ENCODE measurements around the gene BDP1. TPM values are rescaled to one million over a fixed set of nuclear protein-coding genes. Genes with fewer than 3 reads are reported as not detected.
"Not testable (repeated sequence)": the region's sequence is repeated elsewhere in the genome, so short reads cannot be mapped to it uniquely, and the experiment has no call there.

BDP1 gene
- total RNA-seq, 1 donor, result 20.3 TPM

DNA sequence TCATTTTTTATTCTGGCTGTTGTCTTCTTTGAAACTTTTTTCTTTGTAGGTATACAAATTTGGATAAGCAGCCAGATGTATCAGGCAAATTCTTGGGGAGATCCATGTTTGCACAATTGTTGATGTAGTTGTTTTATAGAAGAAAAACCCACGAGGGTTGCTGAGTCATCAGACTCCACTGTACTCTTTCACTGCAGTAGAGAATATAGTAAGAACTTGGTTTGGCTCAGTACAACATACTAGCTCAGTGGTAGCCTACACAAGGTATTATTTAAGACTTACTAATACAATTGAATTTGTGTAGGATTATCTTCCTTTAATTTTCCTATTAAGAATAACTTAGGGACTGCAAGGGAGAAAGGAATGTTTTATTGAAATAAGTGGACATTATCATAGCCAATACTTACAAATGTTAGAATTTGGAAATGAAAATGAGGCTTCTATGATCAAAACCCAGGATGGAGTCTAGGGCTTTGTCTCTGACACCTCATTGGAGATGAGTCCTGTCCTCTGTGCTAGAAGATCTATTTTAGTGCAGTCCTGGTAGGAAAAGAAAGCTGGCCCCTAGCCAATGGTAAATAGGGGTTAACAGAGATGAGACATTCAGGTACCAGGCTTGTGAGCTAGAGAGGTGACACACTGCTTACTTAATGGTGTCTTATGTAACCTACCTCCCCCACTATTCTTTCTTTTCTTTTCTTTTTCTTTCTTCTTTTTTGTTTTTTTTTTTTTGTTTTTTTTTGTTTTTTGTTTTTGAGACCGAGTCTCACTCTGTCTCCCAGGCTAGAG, 28.6 kb upstream of the BDP1 start:
- H4K20me1 ChIP-seq (ENCODE audit: insufficient read depth, low read length); H3K27me3 ChIP-seq (ENCODE audit: insufficient read depth, low read length); H2AFZ ChIP-seq (ENCODE audit: low read length); DNase-seq (ENCODE audit: insufficient read length, low spot score, missing footprints); H3K9me3 ChIP-seq (ENCODE audit: low read depth, low read length); H3K79me2 ChIP-seq (ENCODE audit: insufficient read depth, low read length); H3K4me2 ChIP-seq (ENCODE audit: insufficient read depth, low read length); H3K4me1 ChIP-seq (ENCODE audit: insufficient read depth, low read length); H3K36me3 ChIP-seq (ENCODE audit: insufficient read depth, low read length); H3K4me3 ChIP-seq (ENCODE audit: insufficient read depth, low read length); H3K27ac ChIP-seq (ENCODE audit: low read depth, low read length): not testable (repeated sequence)

- not testable (repeated sequence) for H2AFZ ChIP-seq (ENCODE audit: low read length); H3K36me3 ChIP-seq (ENCODE audit: insufficient read depth, low read length); H3K4me3 ChIP-seq (ENCODE audit: insufficient read depth, low read length); H4K20me1 ChIP-seq (ENCODE audit: insufficient read depth, low read length); H3K4me2 ChIP-seq (ENCODE audit: insufficient read depth, low read length); H3K79me2 ChIP-seq (ENCODE audit: insufficient read depth, low read length); H3K27me3 ChIP-seq (ENCODE audit: insufficient read depth, low read length); DNase-seq (ENCODE audit: insufficient read length, low spot score, missing footprints); H3K4me1 ChIP-seq (ENCODE audit: insufficient read depth, low read length); H3K27ac ChIP-seq (ENCODE audit: low read depth, low read length); H3K9me3 ChIP-seq (ENCODE audit: low read depth, low read length)
These were observed 23.0 kb upstream of the BDP1 start for GRCh38 chr5:71432410-71432809.

DNA sequence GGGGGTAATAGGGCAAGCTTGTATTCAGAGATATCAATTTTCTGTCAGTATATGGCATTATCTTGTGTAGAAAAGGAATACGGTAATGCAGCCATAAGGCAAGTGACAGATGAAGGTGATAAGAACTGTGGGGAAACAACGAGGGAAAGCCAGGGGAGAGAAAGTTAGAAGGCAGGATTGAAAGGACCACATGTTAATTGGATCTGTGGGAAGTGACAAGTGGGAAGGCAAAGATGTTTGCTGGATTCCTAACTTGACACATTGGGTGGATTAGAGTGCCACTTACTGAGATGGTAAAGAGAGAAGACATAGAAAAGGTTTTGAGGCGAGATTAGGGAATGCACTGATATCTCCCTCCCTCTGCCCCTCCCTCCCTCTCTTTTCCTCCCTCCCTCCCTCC, 20.6 kb upstream of the BDP1 start:
- DNase-seq (ENCODE audit: insufficient read length, low spot score, missing footprints); H2AFZ ChIP-seq (ENCODE audit: low read length); H3K27me3 ChIP-seq (ENCODE audit: insufficient read depth, low read length); H3K9me3 ChIP-seq (ENCODE audit: low read depth, low read length); H3K4me1 ChIP-seq (ENCODE audit: insufficient read depth, low read length); H3K36me3 ChIP-seq (ENCODE audit: insufficient read depth, low read length); H3K4me2 ChIP-seq (ENCODE audit: insufficient read depth, low read length); H4K20me1 ChIP-seq (ENCODE audit: insufficient read depth, low read length); H3K4me3 ChIP-seq (ENCODE audit: insufficient read depth, low read length); H3K27ac ChIP-seq (ENCODE audit: low read depth, low read length); H3K79me2 ChIP-seq (ENCODE audit: insufficient read depth, low read length): not testable (repeated sequence)

DNA sequence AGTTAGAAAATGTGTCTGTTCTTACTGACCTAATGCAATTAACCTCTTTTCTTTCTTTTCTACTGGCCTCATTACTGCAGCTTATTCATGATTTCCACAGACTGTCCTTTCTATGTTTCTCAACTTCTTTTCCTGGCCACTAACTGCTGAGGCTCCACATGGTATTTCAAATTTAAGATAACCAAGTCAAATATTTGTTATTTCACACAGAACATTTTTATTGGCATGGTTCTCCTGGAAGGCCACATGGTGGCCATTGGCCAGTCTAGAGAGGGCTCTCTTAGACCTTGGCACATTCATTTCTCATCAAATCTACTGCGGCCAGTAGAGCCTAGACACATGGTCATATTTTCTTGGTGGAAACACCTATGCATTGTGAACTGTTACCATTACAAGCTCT, 13.9 kb upstream of the BDP1 start:
- not testable (repeated sequence) for H3K4me1 ChIP-seq (ENCODE audit: insufficient read depth, low read length); H3K4me3 ChIP-seq (ENCODE audit: insufficient read depth, low read length); H2AFZ ChIP-seq (ENCODE audit: low read length); H3K27ac ChIP-seq (ENCODE audit: low read depth, low read length); H3K9me3 ChIP-seq (ENCODE audit: low read depth, low read length); DNase-seq (ENCODE audit: insufficient read length, low spot score, missing footprints); H3K4me2 ChIP-seq (ENCODE audit: insufficient read depth, low read length); H3K79me2 ChIP-seq (ENCODE audit: insufficient read depth, low read length); H4K20me1 ChIP-seq (ENCODE audit: insufficient read depth, low read length); H3K36me3 ChIP-seq (ENCODE audit: insufficient read depth, low read length)
- H3K27me3 ChIP-seq (ENCODE audit: insufficient read depth, low read length), result peaks cover 22% of the 10 kb centered on the region

- not testable (repeated sequence) for H3K27ac ChIP-seq (ENCODE audit: low read depth, low read length); H3K9me3 ChIP-seq (ENCODE audit: low read depth, low read length); H3K36me3 ChIP-seq (ENCODE audit: insufficient read depth, low read length); H3K4me3 ChIP-seq (ENCODE audit: insufficient read depth, low read length); H3K4me2 ChIP-seq (ENCODE audit: insufficient read depth, low read length); DNase-seq (ENCODE audit: insufficient read length, low spot score, missing footprints); H3K79me2 ChIP-seq (ENCODE audit: insufficient read depth, low read length); H2AFZ ChIP-seq (ENCODE audit: low read length); H3K4me1 ChIP-seq (ENCODE audit: insufficient read depth, low read length); H4K20me1 ChIP-seq (ENCODE audit: insufficient read depth, low read length)
- H3K27me3 ChIP-seq (ENCODE audit: insufficient read depth, low read length), result peaks cover 22% of the 10 kb centered on the region
These were observed 11.6 kb upstream of the BDP1 start for GRCh38 chr5:71443891-71444290.

DNA sequence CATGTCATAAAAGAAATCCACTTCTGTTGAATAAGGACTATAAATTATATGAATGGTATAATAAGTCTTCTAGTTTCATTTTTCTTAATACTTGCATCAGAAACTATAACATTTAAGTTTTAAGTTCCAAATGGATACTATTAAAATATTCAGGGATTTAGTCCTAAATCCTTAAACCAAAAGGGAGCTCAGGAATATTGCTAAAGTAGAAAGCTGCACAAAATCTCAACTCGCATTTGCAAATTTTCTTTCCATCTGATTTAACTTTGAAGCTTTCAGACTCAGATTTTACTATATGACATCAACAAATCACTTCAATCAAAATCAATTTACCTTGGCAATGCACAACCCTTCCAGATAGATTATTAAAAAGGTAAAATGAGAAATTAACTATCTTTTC, 10.4 kb upstream of the BDP1 start:
- not testable (repeated sequence) for H2AFZ ChIP-seq (ENCODE audit: low read length); H3K27ac ChIP-seq (ENCODE audit: low read depth, low read length); H3K36me3 ChIP-seq (ENCODE audit: insufficient read depth, low read length); H3K79me2 ChIP-seq (ENCODE audit: insufficient read depth, low read length); H3K4me3 ChIP-seq (ENCODE audit: insufficient read depth, low read length); H3K4me2 ChIP-seq (ENCODE audit: insufficient read depth, low read length); H3K4me1 ChIP-seq (ENCODE audit: insufficient read depth, low read length); H3K9me3 ChIP-seq (ENCODE audit: low read depth, low read length); H4K20me1 ChIP-seq (ENCODE audit: insufficient read depth, low read length); DNase-seq (ENCODE audit: insufficient read length, low spot score, missing footprints)
- H3K27me3 ChIP-seq (ENCODE audit: insufficient read depth, low read length), result peaks cover 22% of the 10 kb centered on the region

- not testable (repeated sequence) for H3K4me2 ChIP-seq (ENCODE audit: insufficient read depth, low read length); H3K4me1 ChIP-seq (ENCODE audit: insufficient read depth, low read length); H2AFZ ChIP-seq (ENCODE audit: low read length); H3K36me3 ChIP-seq (ENCODE audit: insufficient read depth, low read length); H4K20me1 ChIP-seq (ENCODE audit: insufficient read depth, low read length); H3K79me2 ChIP-seq (ENCODE audit: insufficient read depth, low read length); H3K9me3 ChIP-seq (ENCODE audit: low read depth, low read length); DNase-seq (ENCODE audit: insufficient read length, low spot score, missing footprints); H3K4me3 ChIP-seq (ENCODE audit: insufficient read depth, low read length); H3K27ac ChIP-seq (ENCODE audit: low read depth, low read length)
- peaks cover 26% of the 10 kb centered on the region for H3K27me3 ChIP-seq (ENCODE audit: insufficient read depth, low read length)
These were observed 9.8 kb upstream of the BDP1 start for GRCh38 chr5:71445523-71446152.

GRCh38 chr5:71446540-71447216, 8.8 kb upstream of the BDP1 start:
- not testable (repeated sequence) for H4K20me1 ChIP-seq (ENCODE audit: insufficient read depth, low read length); H3K4me2 ChIP-seq (ENCODE audit: insufficient read depth, low read length); H2AFZ ChIP-seq (ENCODE audit: low read length); H3K9me3 ChIP-seq (ENCODE audit: low read depth, low read length); H3K4me1 ChIP-seq (ENCODE audit: insufficient read depth, low read length); H3K4me3 ChIP-seq (ENCODE audit: insufficient read depth, low read length); H3K36me3 ChIP-seq (ENCODE audit: insufficient read depth, low read length); H3K79me2 ChIP-seq (ENCODE audit: insufficient read depth, low read length); DNase-seq (ENCODE audit: insufficient read length, low spot score, missing footprints); H3K27ac ChIP-seq (ENCODE audit: low read depth, low read length)
- peaks cover 30% of the 10 kb centered on the region for H3K27me3 ChIP-seq (ENCODE audit: insufficient read depth, low read length)

Measured in osteoblast (primary cell).